HG03575 (cell line): ENCODE measurements around the gene NT5DC2.

Experiments used
- ATAC-seq: cut with Tn5 transposase; IDR thresholded peaks from one replicate; pipeline ENCODE4 v1.9.1; 2021; ENCODE audit not compliant: unreplicated experiment, insufficient number of reproducible peaks, low FRiP score; ENCODE audit errors: extremely low read depth

The NT5DC2 gene

GRCh38 chr3:52480768-52481715 lies 52.6 kb downstream of the NT5DC2 start:
- ATAC-seq, result no peak

- ATAC-seq, result no peak
Measured at GRCh38 chr3:52479877-52480575, 53.6 kb downstream of the NT5DC2 start.

GRCh38 chr3:52479037-52479876 lies 54.4 kb downstream of the NT5DC2 start:
- ATAC-seq, result no peak

GRCh38 chr3:52477796-52478095 lies 55.9 kb downstream of the NT5DC2 start:
- no peak for ATAC-seq

GRCh38 chr3:52477076-52477795 lies 56.4 kb downstream of the NT5DC2 start:
- no peak for ATAC-seq
